Brain microvascular endothelial cell (primary cell): Measurements from ENCODE around the gene ERICH3.

Experiments used
- DNase-seq: peaks from one replicate; pipeline ENCODE4 v3.0.0-alpha.2; 2020
- H3K27ac ChIP-seq: fragments of 250-450 bp; sonication (Bioruptor Pico); 2 replicates; pipeline ENCODE4 v1.5.1; 2020; ENCODE audit warnings: mild to moderate bottlenecking, moderate library complexity
- H3K27me3 ChIP-seq: fragments of 250-450 bp; sonication (Bioruptor Pico); replicated peaks from 2 replicates; pipeline ENCODE4 v1.5.1; 2020; ENCODE audit warnings: mild to moderate bottlenecking
- H3K36me3 ChIP-seq: fragments of 250-450 bp; sonication (Bioruptor Pico); replicated peaks from 2 replicates; pipeline ENCODE4 v1.5.1; 2020; ENCODE audit warnings: mild to moderate bottlenecking
- H3K4me3 ChIP-seq: 2 replicates; pipeline ENCODE4 v1.5.1; 2011; ENCODE audit warnings: low read depth, mild to moderate bottlenecking, control low read depth, low read length, moderate library complexity
- in situ Hi-C: cut with HindIII; loops from 2 replicates; pipeline ENCODE4 v1.10.0; 2017; ENCODE audit warnings: low sequenced_read_pairs, low pct_ligation_motif_present
- TF ChIP-seq, protein P1 (sequence below): IDR thresholded peaks from 2 replicates; pipeline ENCODE4 v1.5.1; 2011; ENCODE audit warnings: low read depth, mild to moderate bottlenecking, moderate library complexity, low read length, control low read depth, inconsistent platforms; ENCODE audit errors: missing control alignments

ERICH3 gene

DNA sequence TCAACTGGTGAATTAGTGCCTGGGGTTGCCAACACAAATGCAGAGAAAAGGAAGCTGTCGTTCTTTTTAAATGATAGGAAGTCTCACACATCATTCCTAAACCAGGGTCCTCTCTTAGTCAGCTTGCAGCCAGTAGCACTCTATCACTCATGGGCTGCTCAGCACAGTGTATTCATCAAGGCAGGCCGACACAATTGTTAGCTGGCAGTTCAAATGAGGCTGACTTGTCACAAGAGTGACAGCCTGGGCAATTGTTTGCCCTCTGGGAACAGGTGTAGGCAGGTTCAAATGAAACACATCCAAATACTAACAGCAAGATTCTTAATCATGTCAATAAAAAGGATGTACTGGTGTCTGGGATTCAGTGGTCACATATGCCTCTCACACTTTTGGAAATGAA, 76.9 kb downstream of the ERICH3 start:
- in situ Hi-C loops = no loop called here
- no peaks in the 10 kb centered on the region for H3K27me3 ChIP-seq
- no peak overlapping the region for H3K4me3 ChIP-seq
- no peaks in the 10 kb centered on the region for H3K36me3 ChIP-seq
- TF ChIP-seq, protein P1, sequence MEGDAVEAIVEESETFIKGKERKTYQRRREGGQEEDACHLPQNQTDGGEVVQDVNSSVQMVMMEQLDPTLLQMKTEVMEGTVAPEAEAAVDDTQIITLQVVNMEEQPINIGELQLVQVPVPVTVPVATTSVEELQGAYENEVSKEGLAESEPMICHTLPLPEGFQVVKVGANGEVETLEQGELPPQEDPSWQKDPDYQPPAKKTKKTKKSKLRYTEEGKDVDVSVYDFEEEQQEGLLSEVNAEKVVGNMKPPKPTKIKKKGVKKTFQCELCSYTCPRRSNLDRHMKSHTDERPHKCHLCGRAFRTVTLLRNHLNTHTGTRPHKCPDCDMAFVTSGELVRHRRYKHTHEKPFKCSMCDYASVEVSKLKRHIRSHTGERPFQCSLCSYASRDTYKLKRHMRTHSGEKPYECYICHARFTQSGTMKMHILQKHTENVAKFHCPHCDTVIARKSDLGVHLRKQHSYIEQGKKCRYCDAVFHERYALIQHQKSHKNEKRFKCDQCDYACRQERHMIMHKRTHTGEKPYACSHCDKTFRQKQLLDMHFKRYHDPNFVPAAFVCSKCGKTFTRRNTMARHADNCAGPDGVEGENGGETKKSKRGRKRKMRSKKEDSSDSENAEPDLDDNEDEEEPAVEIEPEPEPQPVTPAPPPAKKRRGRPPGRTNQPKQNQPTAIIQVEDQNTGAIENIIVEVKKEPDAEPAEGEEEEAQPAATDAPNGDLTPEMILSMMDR = no peak
- no peak for DNase-seq
- no peak overlapping the region for H3K27ac ChIP-seq

- H3K4me3 ChIP-seq = no peak overlapping the region
- no peaks in the 10 kb centered on the region for H3K27me3 ChIP-seq
- TF ChIP-seq, protein P1 = no peak
- no peaks in the 10 kb centered on the region for H3K36me3 ChIP-seq
- H3K27ac ChIP-seq = no peak overlapping the region
- DNase-seq = no peak
- in situ Hi-C loops = no loop called here
Measured at GRCh38 chr1:74593887-74594866, 79.4 kb downstream of the ERICH3 start.

DNA sequence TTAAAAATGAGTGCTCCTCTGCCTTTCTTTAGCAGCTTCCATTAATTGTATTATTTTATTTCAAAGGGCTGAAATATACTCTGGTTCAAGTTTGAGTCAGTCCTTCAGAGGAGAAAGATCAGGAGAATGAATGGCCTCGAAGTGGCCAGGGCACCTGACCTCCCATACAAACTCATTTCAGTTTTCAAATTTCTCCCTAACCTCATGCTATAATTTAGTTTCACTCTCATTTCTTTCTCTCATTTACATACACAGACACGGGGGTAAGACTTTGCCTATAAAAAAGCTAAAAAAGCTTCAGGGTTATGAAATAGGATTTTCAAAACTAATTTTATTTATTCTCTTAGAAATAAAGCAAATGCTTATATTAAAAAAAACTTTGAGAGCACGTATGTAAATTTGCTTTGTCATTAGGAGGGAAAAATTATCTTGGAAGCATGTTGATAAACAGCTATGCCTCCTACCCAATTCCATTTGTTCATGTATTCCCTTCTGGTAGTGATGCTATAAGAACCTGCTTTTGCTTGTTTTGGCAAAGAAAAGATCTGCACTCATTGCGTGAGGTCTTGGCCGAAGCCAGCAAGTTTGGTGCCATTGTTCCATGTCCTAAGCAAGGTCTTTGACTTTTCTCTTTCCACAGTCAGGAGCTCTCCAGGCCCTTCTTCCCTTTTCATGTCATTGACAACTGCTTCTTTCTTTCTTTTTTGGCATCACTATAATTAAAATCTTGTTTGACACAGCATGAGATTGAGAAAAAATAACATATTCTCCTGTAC, 80.8 kb downstream of the ERICH3 start:
- Histone ChIP-seq H3K27ac (no peak overlapping the region), H3K27me3 (no peaks in the 10 kb centered on the region), H3K4me3 (no peak overlapping the region), H3K36me3 (no peaks in the 10 kb centered on the region)
- no peak for DNase-seq
- TF ChIP-seq, protein P1 = no peak
- in situ Hi-C loops = no loop called here

DNA sequence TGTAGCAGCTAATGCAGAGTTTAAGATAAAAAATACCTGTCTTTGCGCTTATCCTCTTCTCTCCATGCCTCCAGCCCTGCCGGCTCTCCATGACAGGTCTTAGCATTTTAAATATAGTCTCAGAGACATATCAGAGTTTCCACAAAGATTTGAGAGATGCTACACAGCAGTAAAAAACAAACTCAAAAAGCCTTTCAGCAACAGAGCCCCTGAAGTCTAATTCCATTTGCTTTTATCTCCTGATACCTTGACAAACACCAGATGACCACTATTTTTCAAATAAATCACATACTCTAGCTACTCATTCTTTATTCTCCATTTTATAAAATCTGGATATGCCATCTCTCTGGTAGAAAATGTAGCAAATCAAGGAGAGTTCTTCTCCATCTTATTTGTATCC, 81.6 kb downstream of the ERICH3 start:
- Histone ChIP-seq H3K27me3 (no peaks in the 10 kb centered on the region), H3K4me3 (no peak overlapping the region), H3K27ac (no peak overlapping the region), H3K36me3 (no peaks in the 10 kb centered on the region)
- in situ Hi-C loops = no loop called here
- TF ChIP-seq, protein P1 = no peak
- no peak for DNase-seq

DNA sequence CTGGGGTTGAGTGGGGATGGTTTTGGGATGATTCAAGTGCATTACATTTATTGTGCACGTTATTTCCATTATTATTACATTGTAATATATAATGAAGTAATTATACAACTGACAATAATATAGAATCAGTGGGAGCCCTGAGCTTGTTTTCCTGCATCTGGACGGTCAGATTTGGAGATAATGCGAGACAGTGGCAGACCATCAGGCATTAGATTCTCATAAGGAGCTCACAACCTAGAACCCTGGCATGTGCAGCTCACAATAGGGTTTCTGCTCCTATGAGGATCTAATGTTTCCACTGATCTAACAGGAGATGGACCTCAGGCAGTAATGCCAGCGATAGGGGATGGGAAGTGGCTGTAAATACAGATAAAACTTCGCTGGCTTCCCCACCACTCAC, 83.3 kb downstream of the ERICH3 start:
- Histone ChIP-seq H3K36me3 (no peaks in the 10 kb centered on the region), H3K27ac (no peak overlapping the region), H3K27me3 (no peaks in the 10 kb centered on the region), H3K4me3 (no peak overlapping the region)
- TF ChIP-seq, protein P1 = no peak
- no peak for DNase-seq
- in situ Hi-C loops = no loop called here
